CD4-positive, alpha-beta T cell (primary cell): Measurements from ENCODE around the gene KCND3. TPM values are rescaled to one million over a fixed set of nuclear protein-coding genes. Genes with fewer than 3 reads are reported as not detected.

Experiments
- ATAC-seq: fragments of 200-7000 bp; cut with Tn5 transposase; one replicate; pipeline ENCODE4 v1.10.0; 2022; ENCODE audit warnings: mild to moderate bottlenecking; ENCODE audit not compliant: poor library complexity
- CTCF ChIA-PET: fragments of 350-600 bp; sonication (Branson Sonifier 250); formaldehyde crosslinking; loops from one replicate; lab custom pipeline; 2021; ENCODE audit warnings: antibody characterized with exemption, inconsistent platforms; lab: Charles Lee
- POLR2A ChIA-PET: fragments of 350-600 bp; sonication (Branson Sonifier 250); formaldehyde crosslinking; loops from one replicate; lab custom pipeline; 2021; ENCODE audit warnings: antibody characterized with exemption, inconsistent platforms; lab: Charles Lee
- DNase-seq, 14 experiments: peaks; one replicate each; pipeline ENCODE4 v3.0.0-alpha.2; 2013 to 2020; ENCODE audit warnings: mixed read lengths in 2 of 14
- H3K27ac ChIP-seq, 2 donors: one replicate each; pipeline versions ENCODE4 v1.5.1 to v1.7.0; 2013; ENCODE audit warnings: low read length in 2 of 2, low read depth in 1 of 2, mild to moderate bottlenecking in 1 of 2
- H3K27me3 ChIP-seq, 2 experiments: 1 replicate in 1 of 2; 2 replicates in 1 of 2; pipeline versions ENCODE4 v1.6.1 to v1.7.0; 2013; ENCODE audit warnings: low read length in 2 of 2, control low read depth in 1 of 2, mild to moderate bottlenecking in 1 of 2, moderate library complexity in 1 of 2; ENCODE audit not compliant: insufficient read depth in 2 of 2, control insufficient read depth in 1 of 2
- H3K36me3 ChIP-seq: one replicate; pipeline ENCODE4 v1.6.1; 2013; ENCODE audit warnings: low read length, control low read depth; ENCODE audit not compliant: insufficient read depth
- H3K4me1 ChIP-seq: one replicate; pipeline ENCODE4 v1.6.1; 2013; ENCODE audit warnings: low read length, control low read depth; ENCODE audit not compliant: insufficient read depth
- H3K4me3 ChIP-seq: one replicate; pipeline ENCODE4 v1.5.1; 2013; ENCODE audit warnings: mild to moderate bottlenecking, low read length, moderate library complexity
- H3K9me3 ChIP-seq, 2 experiments: 1 replicate in 1 of 2; 2 replicates in 1 of 2; pipeline versions ENCODE4 v1.6.1 to v1.7.0; 2013; ENCODE audit warnings: low read length in 2 of 2, mild to moderate bottlenecking in 2 of 2, control low read depth in 1 of 2, moderate library complexity in 1 of 2; ENCODE audit not compliant: control insufficient read depth in 1 of 2, insufficient read depth in 1 of 2
- H3K27ac Mint-ChIP-seq: one replicate; pipeline ENCODE4 v1.8.0; 2020; ENCODE audit warnings: mixed read lengths
- H3K27me3 Mint-ChIP-seq: one replicate; pipeline ENCODE4 v1.8.0; 2021; ENCODE audit warnings: mixed read lengths
- H3K36me3 Mint-ChIP-seq: one replicate; pipeline ENCODE4 v1.8.0; 2021; ENCODE audit warnings: low read depth, mixed read lengths
- H3K4me1 Mint-ChIP-seq: one replicate; pipeline ENCODE4 v1.8.0; 2021; ENCODE audit warnings: low read depth, mixed read lengths
- H3K4me3 Mint-ChIP-seq: one replicate; pipeline ENCODE4 v1.8.0; 2020; ENCODE audit warnings: mild to moderate bottlenecking, mixed read lengths
- H3K9me3 Mint-ChIP-seq: one replicate; pipeline ENCODE4 v1.8.0; 2020; ENCODE audit warnings: mixed read lengths
- intact Hi-C, 2 experiments: fragments of 100-400 bp; cut with DNase I in 1 of 2; cut with micrococcal nuclease in 1 of 2; formaldehyde crosslinking; loops; one replicate each; pipeline versions ENCODE4 v1.15.1 to v1.9.0; 2023 to 2025; cut with DNase I, micrococcal nuclease
- total RNA-seq, 174 experiments: library from RNA in 2 of 174; stranded (reverse) in 2 of 174; gene quantifications; one replicate each; pipeline ENCODE4 v1.2.3 and lab custom pipeline; 2021 to 2026
- TF ChIP-seq, protein P1 (sequence below): fragments of 200-600 bp; IDR thresholded peaks from one replicate; pipeline ENCODE4 v1.8.0; 2022; ENCODE audit warnings: antibody characterized with exemption, mild to moderate bottlenecking

Gene KCND3
- total RNA-seq, 2 experiments from 2014 or later = 0.05 TPM; not detected in 1

DNA sequence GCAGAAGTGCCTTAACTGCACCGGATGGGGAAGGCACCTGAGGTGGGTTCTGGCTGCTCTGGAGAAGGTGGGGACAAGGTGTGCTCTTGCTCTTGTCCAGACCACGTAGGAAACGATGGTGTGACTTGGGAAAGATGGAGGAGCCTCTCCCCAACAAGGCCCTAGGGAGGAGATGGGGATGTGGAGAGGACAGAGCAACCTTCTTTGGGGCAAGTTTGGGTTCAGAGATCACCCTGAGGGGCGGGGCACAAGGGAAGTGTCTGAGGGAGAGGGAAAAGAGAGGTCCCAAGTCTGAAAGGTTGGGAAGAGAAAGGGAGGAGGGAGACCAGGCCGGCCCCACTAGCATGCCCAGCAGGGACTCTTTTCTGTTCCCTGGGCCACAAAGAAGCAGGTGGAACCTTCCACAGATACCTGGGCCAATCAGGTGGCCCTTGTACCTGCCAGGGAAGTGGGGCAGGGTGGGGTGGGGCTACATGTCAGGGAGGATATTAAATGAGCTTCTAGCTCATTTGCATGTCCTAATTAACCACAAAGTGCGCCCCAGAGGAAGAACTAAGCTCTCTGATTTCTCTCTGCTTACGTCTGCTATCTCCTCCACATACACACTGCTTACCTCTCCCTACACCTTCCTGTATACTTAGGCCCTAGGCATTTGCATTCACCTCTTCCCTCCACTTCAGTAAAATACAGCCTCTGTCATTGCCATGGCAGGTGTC is 266.2 kb downstream of the KCND3 start:
- Histone ChIP-seq H3K36me3 (no peaks in the 10 kb centered on the region), H3K27me3 (no peaks in the 10 kb centered on the region), H3K9me3 (no peaks in the 10 kb centered on the region), H3K27ac (peak overlapping the region in 1 of 2 donors; percentile 56), H3K4me3 (no peak overlapping the region), H3K4me1 (peaks cover 21% of the 10 kb centered on the region)
- ATAC-seq (peak; percentile 97), DNase-seq (peak in 11 of 14 experiments; percentile 15 to 80 (median 39))
- Mint-ChIP-seq H3K9me3 (no peaks in the 10 kb centered on the region), H3K27me3 (no peaks in the 10 kb centered on the region), H3K27ac (peak overlapping the region; percentile 86), H3K4me1 (peaks cover 36% of the 10 kb centered on the region), H3K36me3 (no peaks in the 10 kb centered on the region), H3K4me3 (no peak overlapping the region)
- intact Hi-C loops = loop anchor here in 1 of 2 experiments (1.0 to 2.0 kb wide), 2 partner anchors 16 to 32 kb away; partner anchors contain the start of genes DDX20 and INKA2
- ChIA-PET CTCF (interaction anchor here (0.8 to 1.9 kb wide), 3 partner anchors 8 to 46 kb away, joined by 3 to 5 read pairs (median 3); no protein-coding TSS in a partner anchor), POLR2A (interaction anchor here (1.0 kb wide), 1 partner anchor 31 kb away, joined by 5 read pairs; no protein-coding TSS in a partner anchor)
- TF ChIP-seq, protein P1, sequence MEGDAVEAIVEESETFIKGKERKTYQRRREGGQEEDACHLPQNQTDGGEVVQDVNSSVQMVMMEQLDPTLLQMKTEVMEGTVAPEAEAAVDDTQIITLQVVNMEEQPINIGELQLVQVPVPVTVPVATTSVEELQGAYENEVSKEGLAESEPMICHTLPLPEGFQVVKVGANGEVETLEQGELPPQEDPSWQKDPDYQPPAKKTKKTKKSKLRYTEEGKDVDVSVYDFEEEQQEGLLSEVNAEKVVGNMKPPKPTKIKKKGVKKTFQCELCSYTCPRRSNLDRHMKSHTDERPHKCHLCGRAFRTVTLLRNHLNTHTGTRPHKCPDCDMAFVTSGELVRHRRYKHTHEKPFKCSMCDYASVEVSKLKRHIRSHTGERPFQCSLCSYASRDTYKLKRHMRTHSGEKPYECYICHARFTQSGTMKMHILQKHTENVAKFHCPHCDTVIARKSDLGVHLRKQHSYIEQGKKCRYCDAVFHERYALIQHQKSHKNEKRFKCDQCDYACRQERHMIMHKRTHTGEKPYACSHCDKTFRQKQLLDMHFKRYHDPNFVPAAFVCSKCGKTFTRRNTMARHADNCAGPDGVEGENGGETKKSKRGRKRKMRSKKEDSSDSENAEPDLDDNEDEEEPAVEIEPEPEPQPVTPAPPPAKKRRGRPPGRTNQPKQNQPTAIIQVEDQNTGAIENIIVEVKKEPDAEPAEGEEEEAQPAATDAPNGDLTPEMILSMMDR = no peak

DNA sequence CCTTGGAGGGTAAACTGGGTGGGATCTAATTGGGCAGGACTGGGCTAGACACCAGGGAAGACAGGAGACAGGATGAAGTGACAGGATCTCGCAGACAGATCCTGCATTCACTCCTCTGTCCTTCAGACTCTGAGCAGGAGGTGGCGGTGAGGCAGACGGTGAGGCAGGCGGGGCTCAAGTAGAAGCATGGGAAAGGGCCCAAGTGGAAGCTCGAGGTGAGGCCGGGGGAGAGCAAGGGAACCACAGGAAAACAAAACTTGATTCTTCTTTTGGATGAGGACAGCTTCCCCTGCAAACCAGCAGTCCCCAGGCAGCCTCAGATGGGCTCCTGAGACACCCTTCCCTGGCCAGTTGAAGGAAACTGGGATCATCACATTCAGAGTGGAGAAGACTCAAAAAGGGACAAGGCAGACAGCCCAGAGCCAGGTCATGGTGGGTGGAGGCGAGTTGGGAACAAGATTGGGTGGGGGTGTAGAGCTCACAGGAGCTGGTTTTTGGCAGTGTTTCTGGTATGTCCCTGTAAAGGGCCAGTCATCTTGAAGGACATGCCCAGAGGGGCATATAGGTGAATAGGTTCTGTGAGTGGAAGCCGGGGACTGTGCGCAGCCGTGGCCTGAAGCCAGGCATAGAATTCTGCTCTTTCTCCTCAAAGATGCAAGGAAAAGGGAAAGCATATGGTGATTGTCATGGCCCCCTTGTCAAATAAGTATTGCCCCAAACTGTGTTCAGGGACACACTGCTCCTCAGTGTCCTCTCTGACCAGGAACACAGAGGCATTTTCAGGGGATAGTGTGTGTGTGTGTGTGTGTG is 268.3 kb downstream of the KCND3 start:
- Histone ChIP-seq H3K4me1 (peaks cover 21% of the 10 kb centered on the region), H3K4me3 (no peak overlapping the region), H3K27ac (no peak overlapping the region), H3K9me3 (no peaks in the 10 kb centered on the region), H3K36me3 (peaks cover 8% of the 10 kb centered on the region), H3K27me3 (no peaks in the 10 kb centered on the region)
- ChIA-PET POLR2A (interaction anchor here (0.7 kb wide), 1 partner anchor 219 kb away, joined by 4 read pairs; no protein-coding TSS in a partner anchor), CTCF (interaction anchor here (1.9 kb wide), 1 partner anchor 48 kb away, joined by 5 read pairs; no protein-coding TSS in a partner anchor)
- Mint-ChIP-seq H3K4me3 (no peak overlapping the region), H3K36me3 (peaks cover 6% of the 10 kb centered on the region), H3K27me3 (no peaks in the 10 kb centered on the region), H3K27ac (peak overlapping the region; percentile 86), H3K4me1 (peaks cover 36% of the 10 kb centered on the region), H3K9me3 (no peaks in the 10 kb centered on the region)
- DNase-seq = no peak
- TF ChIP-seq, protein P1 = no peak
- intact Hi-C loops = no loop called here
- no peak for ATAC-seq

Other genes with a start within 250 kb of the KCND3 start
- 10 to 100 TPM; 27.2 to 27.4 TPM for gene DDX20, start 233.8 kb downstream of the KCND3 start, total RNA-seq